Vagina (tissue), 2 donors: Measurements from ENCODE around the gene ABCC8.

Source experiments
- CTCF ChIP-seq, 3 experiments: fragments of 450-650 bp in 2 of 3; fragments of 200-600 bp in 1 of 3; sonication (generic) in 1 of 3; IDR thresholded peaks; one replicate each; pipeline ENCODE4 v1.5.1; 2017 to 2019; ENCODE audit warnings: antibody characterized with exemption in 3 of 3, mild to moderate bottlenecking in 2 of 3, moderate library complexity in 2 of 3
- POLR2A ChIP-seq, 2 donors: fragments of 450-650 bp; IDR thresholded peaks; one replicate each; pipeline ENCODE4 v1.6.1; 2017; ENCODE audit warnings: antibody characterized with exemption in 2 of 2, mild to moderate bottlenecking in 2 of 2, moderate library complexity in 2 of 2
- POLR2AphosphoS5 ChIP-seq, 2 donors: sonication (generic); formaldehyde crosslinking; IDR thresholded peaks; one replicate each; pipeline ENCODE4 v1.9.0; 2017; ENCODE audit warnings: antibody characterized with exemption in 2 of 2, mild to moderate bottlenecking in 2 of 2, low read depth in 1 of 2; ENCODE audit not compliant: insufficient read depth in 1 of 2

GRCh38 chr11:17506942-17507341 is 30.3 kb upstream of the ABCC8 start:
- TF ChIP-seq POLR2AphosphoS5 (IDR thresholded peaks at IDR 0.05; ENCODE audit: insufficient read depth in 1 of 2, low read depth in 1 of 2) (no peak), CTCF (IDR thresholded peaks at IDR 0.05) (no peak), POLR2A (IDR thresholded peaks at IDR 0.05) (no peak)
